Cardiac muscle cell (in vitro differentiated cells and primary cell): ENCODE data around the gene CPPED1. TPM values are rescaled to one million over a fixed set of nuclear protein-coding genes. Genes with fewer than 3 reads are reported as not detected.

ENCODE experiments used
- DNase-seq, 2 donors: peaks; one replicate each; pipeline versions ENCODE4 v3.0.0 to v3.0.0-alpha.2; 2010 to 2017; ENCODE audit warnings: low read depth in 1 of 2, low spot score in 1 of 2
- H3K27ac ChIP-seq: fragments of 200-600 bp; sonication (generic); 2 replicates; pipeline ENCODE4 v1.5.1; 2016
- H3K27me3 ChIP-seq: fragments of 200-600 bp; sonication (generic); 2 replicates; pipeline ENCODE4 v1.6.0; 2016; ENCODE audit warnings: control low read depth
- H3K36me3 ChIP-seq: fragments of 200-600 bp; sonication (generic); 2 replicates; pipeline ENCODE4 v1.5.1; 2016; ENCODE audit warnings: control low read depth
- H3K4me1 ChIP-seq: fragments of 200-600 bp; sonication (generic); 2 replicates; pipeline ENCODE4 v1.8.1; 2017; ENCODE audit warnings: low read depth, mild to moderate bottlenecking, mixed run types
- H3K4me3 ChIP-seq: fragments of 200-600 bp; sonication (generic); 2 replicates; pipeline ENCODE4 v1.5.1; 2016; ENCODE audit warnings: mild to moderate bottlenecking
- H3K9me3 ChIP-seq: fragments of 200-600 bp; sonication (generic); 2 replicates; pipeline ENCODE4 v1.5.1; 2017; ENCODE audit warnings: low read depth, mild to moderate bottlenecking, control low read depth
- polyA plus RNA-seq: library from polyadenylated mRNA; unstranded; fragments of >200 nt; fragmentation: Nextera tagmentation; extraction: Ambion mirVana; gene quantifications from 2 replicates; pipeline ENCODE4 v1.2.1, GENCODE V29; 2016
- total RNA-seq: library from RNA; depleted of rRNA; stranded (reverse); fragments of >200 nt; gene quantifications from 2 replicates; pipeline ENCODE4 v1.2.3, GENCODE V29; 2016
- TF ChIP-seq, protein P1 (sequence below): IDR thresholded peaks from 2 replicates; pipeline ENCODE4 v1.5.1; 2012; ENCODE audit warnings: low read depth, mild to moderate bottlenecking, low read length

Gene CPPED1
- total and polyA plus RNA-seq, 2 experiments from 2014 or later, result 10.0 to 12.0 TPM

DNA sequence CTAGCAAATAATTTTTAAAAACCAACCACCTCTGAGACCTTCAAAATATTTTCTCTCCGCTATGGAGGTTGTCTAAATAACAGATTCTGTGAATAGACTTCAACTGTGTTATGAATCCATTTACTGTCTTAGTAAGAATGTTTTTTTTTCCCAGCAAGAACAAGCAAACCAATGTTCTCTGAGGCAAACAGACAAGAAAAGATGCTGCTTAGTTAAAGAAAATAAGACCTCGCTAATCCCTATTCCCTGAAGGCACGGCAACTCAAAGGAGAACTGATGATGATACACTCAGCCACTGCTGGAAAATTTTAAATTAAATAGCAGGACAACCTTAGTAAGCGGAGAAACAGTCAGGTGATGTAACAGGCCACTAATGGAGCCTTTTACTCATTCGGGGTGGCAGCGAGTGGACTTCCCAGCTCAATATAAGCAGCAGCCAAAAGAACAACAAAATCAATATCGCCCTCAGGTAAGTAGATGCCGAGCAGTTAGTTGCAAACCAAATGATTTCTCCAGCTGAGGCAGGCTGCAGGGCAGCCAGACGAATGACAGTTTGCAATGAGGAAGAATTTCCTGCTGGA lies 81.8 kb downstream of the CPPED1 start:
- H3K4me1 ChIP-seq, result no peaks in the 10 kb centered on the region

DNA sequence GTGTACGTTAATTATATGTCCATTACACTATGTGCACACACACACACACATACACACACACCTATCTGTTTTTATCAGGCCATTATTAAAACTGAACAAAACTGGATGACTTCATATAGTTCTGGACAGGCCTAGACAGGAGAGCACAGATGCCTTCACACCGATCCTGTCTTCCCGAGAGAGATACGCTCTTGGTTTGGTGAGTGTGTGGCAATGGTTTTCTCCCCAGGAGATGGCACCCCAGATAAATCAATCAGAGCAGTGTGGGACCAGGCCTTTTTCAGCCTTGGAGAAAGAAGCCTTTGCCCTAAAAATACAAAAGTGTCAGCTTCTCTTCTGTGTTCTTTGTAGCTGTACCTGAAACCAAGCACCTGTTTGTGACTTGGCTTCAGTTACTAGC lies 83.7 kb downstream of the CPPED1 start:
- Histone ChIP-seq H3K27me3 (no peaks in the 10 kb centered on the region), H3K4me1 (no peaks in the 10 kb centered on the region), H3K4me3 (no peak overlapping the region), H3K27ac (no peak overlapping the region), H3K36me3 (no peaks in the 10 kb centered on the region), H3K9me3 (no peaks in the 10 kb centered on the region)
- TF ChIP-seq, protein P1, sequence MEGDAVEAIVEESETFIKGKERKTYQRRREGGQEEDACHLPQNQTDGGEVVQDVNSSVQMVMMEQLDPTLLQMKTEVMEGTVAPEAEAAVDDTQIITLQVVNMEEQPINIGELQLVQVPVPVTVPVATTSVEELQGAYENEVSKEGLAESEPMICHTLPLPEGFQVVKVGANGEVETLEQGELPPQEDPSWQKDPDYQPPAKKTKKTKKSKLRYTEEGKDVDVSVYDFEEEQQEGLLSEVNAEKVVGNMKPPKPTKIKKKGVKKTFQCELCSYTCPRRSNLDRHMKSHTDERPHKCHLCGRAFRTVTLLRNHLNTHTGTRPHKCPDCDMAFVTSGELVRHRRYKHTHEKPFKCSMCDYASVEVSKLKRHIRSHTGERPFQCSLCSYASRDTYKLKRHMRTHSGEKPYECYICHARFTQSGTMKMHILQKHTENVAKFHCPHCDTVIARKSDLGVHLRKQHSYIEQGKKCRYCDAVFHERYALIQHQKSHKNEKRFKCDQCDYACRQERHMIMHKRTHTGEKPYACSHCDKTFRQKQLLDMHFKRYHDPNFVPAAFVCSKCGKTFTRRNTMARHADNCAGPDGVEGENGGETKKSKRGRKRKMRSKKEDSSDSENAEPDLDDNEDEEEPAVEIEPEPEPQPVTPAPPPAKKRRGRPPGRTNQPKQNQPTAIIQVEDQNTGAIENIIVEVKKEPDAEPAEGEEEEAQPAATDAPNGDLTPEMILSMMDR, result no peak
- DNase-seq, result no peak

More for the DNA sequence above, 81.8 kb downstream of the CPPED1 start:
- Histone ChIP-seq H3K4me3 (no peak overlapping the region), H3K27me3 (no peaks in the 10 kb centered on the region), H3K36me3 (no peaks in the 10 kb centered on the region), H3K9me3 (no peaks in the 10 kb centered on the region), H3K27ac (no peak overlapping the region)
- TF ChIP-seq, protein P1, result no peak
- DNase-seq, result no peak

DNA sequence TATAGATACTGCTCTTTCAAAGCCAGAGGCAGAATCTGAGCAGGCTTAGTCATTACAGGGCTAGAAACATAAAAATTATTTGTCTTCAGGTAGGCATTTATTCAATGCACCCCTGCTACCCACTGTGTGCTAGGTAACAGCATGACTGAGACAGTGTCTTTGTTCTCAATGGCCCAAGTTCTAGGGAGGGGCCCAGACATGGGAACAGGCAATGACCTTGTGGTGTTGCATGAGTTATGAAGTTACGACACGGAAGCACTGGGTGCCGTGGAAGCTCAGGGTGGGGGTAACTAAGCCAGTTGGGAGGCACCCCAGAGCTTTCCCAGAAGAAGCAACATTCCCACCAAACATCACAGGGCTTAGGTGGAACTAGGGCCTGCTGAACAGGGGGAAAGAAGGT lies 87.0 kb downstream of the CPPED1 start:
- Histone ChIP-seq H3K27ac (no peak overlapping the region), H3K4me3 (no peak overlapping the region), H3K9me3 (no peaks in the 10 kb centered on the region), H3K4me1 (no peaks in the 10 kb centered on the region), H3K36me3 (no peaks in the 10 kb centered on the region), H3K27me3 (no peaks in the 10 kb centered on the region)
- DNase-seq, result no peak
- TF ChIP-seq, protein P1, result no peak

DNA sequence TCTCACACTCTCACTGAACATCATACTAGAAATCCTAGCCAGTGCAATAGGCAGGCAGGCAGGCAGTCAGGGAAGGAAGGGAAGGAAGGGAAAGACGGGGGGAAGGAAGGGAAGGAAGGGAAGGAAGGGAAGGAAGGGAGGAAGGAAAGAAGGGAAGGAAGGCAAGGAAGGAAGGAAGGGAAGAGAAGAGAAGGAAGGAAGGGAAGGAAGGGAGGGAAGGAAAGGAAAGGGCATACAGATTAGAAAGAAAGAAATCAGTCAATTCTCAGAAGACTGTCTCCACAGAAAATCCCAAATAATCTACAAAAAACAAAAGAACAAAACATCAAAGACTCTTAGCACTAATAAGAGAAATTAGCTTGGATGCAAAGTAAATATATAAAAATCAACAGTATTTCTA lies 93.9 kb downstream of the CPPED1 start:
- no peaks in the 10 kb centered on the region for H3K36me3 ChIP-seq
- H3K27ac ChIP-seq, result no peak overlapping the region
- no peak overlapping the region for H3K4me3 ChIP-seq
- no peaks in the 10 kb centered on the region for H3K27me3 ChIP-seq
- no peak for DNase-seq
- no peaks in the 10 kb centered on the region for H3K9me3 ChIP-seq
- no peaks in the 10 kb centered on the region for H3K4me1 ChIP-seq
- TF ChIP-seq, protein P1, result no peak

DNA sequence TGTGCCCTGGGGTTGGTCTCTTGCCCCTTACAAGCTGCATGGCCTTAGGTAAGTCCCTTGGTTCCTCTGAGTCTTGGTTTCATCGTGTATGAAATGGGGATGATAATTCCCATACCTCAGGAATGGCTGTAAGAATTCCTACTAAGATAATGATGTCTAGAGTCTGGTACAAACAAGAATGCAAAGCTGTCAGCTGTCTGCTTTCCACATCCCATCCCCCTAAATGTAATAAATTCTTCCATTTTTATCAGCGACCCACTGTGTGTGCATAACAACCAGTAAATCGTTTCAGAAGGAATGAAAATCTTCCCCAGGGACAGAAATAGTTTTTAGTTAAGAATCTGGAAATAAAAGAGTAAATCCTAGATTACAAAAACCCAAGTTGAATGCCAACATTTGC lies 95.4 kb downstream of the CPPED1 start:
- Histone ChIP-seq H3K27ac (no peak overlapping the region), H3K4me1 (no peaks in the 10 kb centered on the region), H3K4me3 (no peak overlapping the region), H3K9me3 (no peaks in the 10 kb centered on the region), H3K36me3 (no peaks in the 10 kb centered on the region), H3K27me3 (no peaks in the 10 kb centered on the region)
- TF ChIP-seq, protein P1, result no peak
- DNase-seq, result no peak

DNA sequence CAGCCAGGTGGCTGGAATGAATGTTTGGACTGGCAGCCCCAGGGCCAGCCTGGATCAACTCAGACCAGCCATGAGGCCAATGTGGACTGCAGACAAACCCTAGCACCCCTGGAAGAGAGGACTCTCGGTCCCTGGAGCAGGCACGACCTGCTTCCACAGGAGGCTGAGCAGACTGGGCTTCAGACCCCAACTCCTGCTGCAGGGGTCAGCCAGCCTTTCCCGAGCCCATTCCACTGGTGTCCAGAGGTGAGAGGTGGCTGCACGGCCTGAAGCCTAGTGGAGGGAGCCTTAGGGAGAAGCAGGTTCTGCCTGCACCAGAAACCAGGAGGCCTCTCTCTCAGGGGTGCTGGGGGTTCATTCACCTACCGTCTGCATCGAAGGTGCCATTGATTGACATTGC lies 97.1 kb downstream of the CPPED1 start:
- Histone ChIP-seq H3K9me3 (no peaks in the 10 kb centered on the region), H3K4me1 (no peaks in the 10 kb centered on the region), H3K36me3 (no peaks in the 10 kb centered on the region), H3K4me3 (no peak overlapping the region), H3K27ac (no peak overlapping the region), H3K27me3 (no peaks in the 10 kb centered on the region)
- TF ChIP-seq, protein P1, result no peak
- DNase-seq, result no peak
